Stimulated activated CD8-positive, alpha-beta memory T cell treated with anti-CD3 and anti-CD28 coated beads, Interleukin-15, amount 100 ng/mL, for 1 hour (primary cell): ENCODE results near the gene MPZL1.

Source experiments
- DNase-seq: peaks from one replicate; pipeline ENCODE4 v3.0.0-alpha.2; 2020; ENCODE audit warnings: low read depth

Gene MPZL1

DNA sequence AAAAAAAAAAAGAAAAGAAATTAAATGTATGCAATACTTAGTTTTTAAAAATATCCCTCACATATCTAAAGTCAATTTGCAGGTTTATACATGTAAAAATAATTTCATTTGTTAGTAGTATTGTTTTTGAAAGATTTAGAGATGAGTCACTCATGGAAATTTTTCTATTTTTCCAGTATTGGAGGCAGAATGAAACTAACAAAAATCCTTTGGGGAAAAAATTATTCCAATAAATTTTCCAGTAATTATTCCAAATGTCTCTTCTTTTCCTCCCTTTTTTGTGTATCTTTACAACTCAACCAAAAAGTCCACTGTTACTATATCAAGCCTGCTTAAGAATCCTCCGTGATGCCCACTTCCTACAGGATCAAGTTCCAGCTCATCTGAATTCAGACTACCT lies 29.9 kb downstream of the MPZL1 start:
- DNase-seq: no peak

DNA sequence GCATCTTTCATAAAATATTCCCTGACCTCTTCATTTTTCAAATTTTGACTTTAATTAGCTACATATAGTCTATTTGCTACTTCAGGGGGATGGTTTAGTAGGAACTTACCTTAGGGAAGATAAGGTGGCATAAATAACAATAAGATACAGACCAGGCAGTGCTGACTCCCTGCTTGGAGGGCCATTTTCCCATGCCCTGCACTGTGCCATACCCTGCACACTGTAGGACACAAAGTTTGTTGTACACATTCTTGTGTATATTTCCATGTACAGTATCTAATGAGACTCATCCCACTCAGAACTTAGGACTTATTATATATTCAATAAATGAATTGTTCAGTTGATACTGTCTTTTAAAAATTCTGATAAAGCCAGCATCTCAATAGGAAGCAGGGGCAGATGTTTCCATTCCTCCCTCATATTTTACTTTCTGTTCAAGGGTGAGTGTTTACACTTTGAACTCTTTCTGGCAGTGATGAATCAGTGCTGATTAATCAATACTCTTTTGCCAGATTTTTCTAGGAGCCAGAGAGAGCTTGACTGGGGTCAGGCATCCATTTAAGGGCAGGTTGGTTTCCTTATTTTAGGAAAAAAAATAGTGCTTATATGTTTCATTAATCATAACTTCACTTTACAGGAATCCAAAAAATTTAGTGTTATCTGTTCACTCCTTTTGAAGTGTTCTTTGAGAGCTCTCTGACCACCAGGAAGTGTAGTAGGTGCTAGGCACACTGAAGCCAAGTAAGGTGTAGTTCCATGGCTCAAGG lies 30.6 kb downstream of the MPZL1 start:
- no peak for DNase-seq

DNA sequence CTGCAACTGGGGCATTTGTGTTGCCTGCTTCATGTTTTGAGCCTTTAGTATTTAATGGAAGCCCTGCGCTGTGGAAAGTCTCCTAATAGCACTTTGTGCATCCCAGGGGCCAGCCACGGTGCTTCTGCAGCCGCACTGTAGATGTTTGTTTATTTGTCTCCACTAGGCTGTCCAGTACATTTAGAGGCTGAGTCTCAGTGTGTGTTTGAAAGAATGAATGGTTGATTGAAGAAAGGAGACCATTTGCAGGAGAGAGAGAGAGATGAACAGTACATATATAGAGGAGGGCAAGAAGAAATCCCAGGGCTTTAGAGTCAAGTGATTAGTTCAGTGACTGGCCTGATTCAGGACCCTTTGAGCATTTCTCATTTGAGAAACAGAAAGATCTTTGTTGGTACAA lies 33.9 kb downstream of the MPZL1 start:
- no peak for DNase-seq

DNA sequence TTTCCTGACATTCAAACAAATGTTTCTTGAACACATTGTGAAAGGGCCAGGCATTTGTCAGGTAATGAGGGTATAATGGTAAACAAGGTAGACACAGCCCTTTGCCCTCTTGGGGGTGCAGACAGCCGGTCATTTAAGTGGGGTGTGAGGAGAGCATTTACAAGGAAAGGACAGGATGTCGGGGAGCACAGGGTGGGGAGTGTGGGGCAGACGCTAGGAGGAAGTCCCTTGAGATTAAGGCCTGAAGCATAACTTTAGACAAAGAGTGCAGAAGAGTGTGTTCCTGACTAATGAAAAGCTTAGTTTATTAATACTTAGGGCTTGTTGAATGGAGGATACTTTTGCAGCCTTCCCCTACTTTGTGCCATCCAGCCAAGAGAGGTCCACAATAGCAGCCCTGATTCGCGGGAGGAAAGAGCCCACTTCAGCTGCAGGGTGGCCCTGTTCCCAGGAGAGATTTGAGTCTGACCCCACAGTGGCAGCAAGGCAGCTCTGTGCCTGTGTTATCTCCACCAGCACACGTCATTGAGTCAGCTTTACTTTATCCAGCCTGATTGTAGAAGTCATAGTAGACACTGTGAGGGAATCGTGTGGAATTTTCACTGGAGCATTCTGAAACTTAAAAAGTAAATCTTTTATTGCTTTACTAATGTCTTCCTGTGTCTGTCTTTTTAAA lies 35.1 kb downstream of the MPZL1 start:
- DNase-seq: no peak

DNA sequence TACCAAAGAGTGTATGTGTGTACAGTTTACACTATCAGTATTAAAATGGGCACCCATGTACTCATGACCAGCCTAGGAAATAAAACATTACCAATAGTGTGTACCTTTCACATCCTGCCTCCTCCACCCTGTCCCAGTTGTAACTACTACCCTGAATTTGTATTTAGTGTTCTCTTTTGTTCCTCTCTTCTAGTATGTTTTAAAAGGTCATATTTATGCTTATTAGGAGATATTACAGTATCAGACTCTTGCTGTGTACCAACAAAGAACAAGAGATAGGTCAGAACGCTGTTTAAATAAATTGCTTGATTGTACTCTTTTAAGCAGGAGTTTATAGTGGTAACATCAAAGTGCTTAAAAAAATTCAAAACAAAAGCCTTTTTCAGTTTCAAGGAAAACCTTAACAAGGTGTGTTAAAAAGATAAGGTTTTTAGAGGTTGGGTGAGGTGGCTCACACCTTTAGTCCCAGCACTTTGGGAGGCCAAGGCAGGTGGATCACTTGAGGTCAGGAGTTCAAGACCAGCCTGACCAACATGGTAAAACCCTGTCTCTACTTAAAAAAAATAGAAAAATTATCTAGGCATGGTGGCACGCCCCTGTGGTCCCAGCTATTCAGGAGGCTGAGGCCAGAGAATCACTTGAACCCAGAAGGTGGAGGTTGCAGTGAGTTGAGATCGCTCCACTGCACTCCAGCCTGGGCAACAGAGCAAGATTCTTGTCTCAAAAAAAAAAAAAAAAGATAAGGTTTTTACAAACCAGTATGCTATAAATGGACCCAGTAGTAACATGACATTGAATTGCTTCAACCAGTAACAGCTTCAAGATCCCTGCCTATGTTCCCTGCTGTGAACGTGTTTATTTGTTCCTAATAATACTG lies 35.9 kb downstream of the MPZL1 start:
- DNase-seq: no peak

DNA sequence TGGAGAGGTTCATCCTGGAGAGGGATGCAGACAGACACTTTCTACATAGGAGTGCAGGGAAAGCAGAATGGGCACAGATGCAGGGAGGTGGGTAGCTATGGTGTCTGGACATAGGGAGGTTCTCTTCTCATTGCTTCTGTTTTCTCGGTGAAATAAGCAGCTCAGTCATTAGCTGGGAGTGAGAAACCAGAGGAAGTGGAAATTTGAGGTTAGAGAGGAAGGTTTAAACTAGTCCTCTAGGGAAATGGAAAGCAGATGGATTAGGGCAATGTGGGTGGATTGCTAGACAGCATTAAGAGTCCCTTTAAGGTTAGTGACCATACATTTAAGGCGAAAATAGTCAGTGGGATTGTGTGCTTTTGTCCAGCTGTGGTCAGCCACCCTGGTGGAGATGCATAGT lies 39.6 kb downstream of the MPZL1 start:
- DNase-seq: no peak

DNA sequence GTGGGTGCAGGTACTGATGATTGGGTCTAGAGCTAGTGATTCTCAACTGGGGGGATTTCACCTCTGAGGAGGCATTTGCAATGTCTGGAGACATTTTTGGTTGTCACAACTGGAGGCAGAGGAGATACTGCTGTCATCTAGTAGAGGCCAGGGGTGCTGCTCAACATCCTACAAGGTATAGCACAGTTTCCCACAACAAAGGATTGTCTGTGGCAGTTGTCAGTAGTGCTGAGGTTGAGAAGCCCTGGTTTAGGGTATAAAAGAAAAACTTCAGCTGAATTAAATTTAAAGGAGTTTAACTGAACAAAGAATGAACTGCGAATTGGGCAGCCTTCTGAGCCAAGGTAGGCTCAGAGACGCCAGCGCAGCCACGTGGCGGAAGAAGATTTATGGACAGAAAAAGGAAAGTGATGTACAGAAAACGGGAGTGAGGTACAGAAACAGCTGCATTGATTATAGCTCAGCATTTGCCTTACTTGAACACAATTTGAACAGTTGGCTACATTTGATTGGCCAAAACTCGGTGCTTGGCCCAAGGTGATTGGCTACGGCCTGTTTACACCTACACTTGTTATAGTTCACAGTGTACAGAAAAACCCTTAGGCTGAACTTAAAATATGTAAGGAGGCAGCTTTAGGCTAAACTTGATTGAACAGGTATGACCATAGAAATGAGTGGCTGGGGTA lies 40.4 kb downstream of the MPZL1 start:
- no peak for DNase-seq

DNA sequence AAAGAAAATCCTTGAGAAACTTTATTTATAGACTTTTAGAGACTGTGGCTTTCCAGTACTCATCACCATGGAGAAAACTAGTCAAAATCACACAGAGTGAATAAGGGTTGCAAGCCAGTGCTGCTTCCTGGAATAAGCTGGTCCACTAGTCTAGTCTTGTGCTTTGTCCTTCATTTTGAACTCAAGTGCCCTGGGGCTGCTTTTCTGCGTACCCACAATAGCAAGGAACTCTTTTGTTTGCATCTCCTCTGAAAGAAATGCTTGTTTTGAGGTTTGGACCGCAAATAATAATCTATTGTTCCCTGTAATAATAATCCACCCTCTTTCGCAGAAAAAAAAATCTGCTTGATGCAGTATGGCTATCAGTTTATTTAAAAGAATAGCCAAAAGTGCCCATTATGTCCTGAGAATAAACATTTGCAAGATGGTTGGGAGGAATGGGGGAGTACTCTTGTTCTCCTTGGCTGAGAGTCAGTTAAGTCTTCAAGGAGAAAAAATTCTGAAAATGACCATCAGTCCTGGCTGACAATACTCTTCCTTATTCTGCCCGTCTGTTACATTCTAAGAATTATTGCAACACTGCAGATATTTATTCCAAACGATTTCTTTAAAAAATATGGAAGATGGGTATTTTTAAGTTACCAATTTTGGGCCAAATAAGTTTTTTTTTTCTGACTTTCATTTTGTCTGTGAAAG lies 41.9 kb downstream of the MPZL1 start:
- no peak for DNase-seq

DNA sequence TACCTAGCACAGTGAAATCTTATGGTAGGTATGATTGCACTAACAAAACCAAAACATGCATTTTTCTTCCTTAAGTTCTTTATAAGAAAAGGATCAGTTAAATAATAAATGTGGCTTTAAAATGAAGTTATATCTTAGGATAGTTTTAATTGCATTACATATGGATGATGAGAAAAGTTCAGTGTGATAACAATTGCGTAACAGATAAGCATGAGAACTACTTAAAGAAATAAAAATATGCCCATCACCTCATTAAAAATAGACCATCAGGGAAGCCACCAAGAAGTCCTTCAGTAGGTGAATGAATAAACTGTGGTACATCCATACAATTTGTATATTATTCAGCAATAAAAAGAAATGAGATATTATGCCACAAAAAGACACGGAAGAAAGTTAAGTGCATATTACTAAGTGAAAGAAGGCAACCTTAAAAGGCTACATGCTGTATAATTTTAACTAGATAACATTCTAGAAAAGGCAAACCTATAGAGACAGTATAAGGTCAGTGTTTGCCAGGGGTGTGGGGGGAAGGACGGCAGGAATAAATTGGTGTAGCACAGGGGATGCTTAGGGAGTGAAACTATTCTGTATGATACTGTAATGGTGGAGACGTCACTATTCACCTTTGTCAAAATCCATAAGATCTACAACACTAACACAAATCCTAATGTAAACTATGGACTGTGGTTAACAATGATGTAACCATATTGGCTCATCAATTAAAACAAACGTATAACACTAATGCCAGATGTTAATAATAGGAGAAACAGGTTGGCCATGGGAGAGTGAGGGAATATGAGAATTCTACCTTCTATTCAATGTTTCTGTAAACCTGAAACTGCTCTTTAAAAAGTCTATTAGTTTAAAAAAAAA lies 42.9 kb downstream of the MPZL1 start:
- DNase-seq: no peak

DNA sequence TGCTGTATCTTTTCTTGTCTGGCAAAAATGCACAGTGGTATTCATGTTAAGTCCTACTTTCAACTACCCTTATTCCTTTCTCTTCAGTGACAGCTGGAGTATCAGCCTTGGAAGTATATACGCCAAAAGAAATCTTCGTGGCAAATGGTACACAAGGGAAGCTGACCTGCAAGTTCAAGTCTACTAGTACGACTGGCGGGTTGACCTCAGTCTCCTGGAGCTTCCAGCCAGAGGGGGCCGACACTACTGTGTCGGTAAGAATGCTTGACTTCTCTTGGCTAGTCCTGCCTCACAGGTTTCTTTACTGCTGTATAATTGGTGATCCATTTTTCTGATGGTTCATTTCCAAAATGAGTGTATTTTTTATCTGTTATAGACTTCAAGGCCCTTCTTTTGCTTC lies 43.7 kb downstream of the MPZL1 start:
- no peak for DNase-seq

DNA sequence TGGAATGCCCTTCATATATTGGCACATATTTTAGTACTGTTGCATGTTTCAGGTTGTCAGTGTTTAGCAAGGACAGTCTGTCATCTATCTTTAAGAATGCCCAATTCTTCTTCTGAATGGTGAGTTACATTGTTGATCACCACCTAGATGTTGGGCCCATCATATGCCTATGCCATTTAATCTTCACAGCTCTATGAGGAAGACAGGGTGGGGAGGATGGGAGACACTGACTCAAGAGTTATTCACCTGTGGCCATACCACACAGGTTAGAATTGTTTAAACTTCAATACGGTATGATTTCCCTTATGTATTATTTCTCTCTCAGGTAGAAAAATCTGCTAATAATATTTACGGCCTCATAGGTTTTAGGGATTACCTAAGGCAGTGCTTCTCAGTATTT lies 44.8 kb downstream of the MPZL1 start:
- DNase-seq: no peak

DNA sequence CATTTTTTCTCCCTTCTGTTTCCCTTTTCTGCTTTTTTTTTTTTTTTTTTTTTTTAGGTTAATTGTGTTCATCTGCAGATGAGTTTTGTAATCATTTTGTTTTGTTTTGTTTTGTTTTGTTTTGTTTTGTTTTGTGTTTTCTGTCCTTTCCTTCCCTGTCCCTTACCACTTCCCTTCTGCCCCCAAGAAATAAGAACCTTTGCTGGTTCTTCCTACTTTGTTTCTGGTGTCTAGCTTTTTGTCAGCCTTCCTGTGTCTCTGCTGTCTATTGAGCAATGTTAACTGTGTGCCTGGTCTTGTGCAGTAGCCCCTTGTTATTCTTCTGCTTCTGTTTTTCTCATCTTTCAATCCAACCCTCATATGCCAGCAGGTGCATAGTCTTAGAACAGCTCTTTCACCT lies 46.0 kb downstream of the MPZL1 start:
- DNase-seq: no peak

DNA sequence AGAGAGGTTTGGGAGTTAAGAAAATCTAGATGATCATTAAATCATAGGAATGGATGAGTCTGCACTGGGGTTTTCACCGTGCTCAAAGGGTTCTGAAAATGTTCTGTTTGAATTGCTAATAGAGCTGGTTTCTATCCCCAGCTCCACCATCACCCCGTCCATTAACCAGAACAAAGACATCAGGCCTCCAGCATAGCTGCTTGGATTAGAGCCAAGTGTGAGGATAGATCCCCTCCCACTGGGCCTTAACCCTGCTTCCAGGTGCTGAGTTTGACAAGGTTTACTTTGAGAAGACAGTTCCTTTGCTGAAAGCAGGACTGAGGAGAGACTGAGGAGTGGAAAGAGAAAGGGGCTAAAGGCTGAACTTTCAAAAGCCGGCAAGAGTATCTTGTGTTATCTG lies 48.3 kb downstream of the MPZL1 start:
- DNase-seq: no peak

DNA sequence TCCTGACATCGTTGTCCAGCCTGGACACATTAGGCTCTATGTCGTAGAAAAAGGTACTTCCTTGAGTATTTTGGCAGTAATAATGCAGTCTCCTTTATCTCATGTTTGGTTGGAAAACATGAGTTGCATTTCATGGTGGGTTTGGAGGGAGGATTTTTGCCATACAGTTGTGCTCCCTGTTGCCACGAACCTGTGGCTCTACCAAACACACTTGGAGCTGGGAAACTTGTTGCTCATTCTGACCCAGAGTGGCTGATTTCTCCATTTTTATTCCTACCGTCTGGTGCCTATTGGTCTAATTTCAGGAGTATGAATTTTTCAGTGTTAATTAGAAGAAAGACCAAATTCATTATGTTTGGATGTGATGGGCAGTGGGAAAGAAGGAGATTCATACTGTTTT lies 50.7 kb downstream of the MPZL1 start:
- DNase-seq: no peak

DNA sequence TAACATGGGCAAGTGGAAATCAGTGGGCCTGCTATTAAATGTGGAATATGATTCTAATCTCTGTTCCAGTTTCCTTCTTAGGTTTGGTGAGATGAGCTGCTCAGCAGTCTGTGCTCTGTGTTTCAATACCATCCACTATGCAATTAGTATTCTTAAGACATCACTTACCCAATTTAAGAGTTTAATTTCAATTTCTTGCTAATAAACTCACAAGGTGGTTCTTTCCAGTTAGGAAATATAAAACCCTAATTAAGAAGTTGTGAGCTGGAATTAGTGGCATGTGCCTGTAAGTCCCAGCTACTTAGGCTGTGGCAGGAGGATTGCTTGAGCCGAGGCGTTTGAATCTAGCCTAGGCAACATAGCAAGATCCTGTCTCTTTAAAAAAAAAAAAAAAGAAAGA lies 51.7 kb downstream of the MPZL1 start:
- DNase-seq: no peak

DNA sequence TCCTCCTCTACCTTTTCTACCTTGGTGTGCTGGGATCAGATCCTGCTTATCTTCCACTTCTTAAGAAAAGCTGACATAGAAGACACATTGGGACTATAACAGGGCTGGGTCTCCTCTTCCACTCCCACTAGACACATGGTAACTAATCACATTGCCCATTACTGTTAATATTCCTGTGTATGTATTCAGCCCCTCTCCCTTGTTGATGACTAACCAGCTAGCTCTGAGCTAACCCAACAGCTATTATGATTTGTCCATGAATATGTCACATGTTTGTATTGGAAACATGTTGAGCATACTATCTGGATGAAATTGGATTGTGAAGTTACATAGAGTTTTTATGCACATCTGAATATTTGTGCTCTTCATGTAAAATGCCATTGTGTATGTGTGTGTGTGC lies 52.9 kb downstream of the MPZL1 start:
- DNase-seq: no peak

DNA sequence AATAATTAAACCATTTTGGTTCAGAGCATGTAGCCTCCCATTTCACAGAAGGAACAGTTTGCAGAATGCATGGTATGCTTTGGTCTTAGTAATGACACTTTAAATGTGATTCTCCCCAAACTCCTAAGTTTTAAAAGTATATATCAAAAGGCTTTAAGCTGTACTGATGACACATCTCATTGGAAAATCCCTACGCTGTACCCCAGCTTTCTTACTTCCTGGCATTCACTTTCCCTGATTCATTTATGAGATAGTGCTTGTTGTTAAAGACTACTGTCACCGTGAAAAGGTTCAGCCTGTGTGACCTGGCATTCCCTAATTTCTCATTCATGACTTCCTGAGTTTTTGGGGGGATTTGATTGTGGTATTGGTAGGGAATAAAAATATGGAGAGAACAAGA lies 53.4 kb downstream of the MPZL1 start:
- DNase-seq: no peak

DNA sequence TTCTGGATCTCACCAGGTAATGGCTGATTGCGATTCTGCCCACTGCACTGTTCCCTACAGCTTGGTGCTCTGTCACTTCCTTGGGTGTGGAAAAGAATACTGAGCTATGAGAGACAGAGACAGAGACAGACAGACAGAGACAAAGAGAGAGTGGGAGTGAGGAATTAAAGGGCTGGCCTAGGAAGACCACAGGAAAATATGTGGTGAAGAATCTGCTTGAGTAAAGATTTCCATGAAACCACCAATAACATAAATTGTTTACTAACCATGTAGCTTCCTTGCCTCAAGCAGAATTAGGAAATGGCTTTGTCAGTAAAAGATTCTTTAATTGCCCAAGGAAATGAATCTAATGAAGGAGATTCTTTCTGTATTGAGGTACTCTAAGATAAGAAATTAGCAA lies 54.4 kb downstream of the MPZL1 start:
- DNase-seq: no peak

DNA sequence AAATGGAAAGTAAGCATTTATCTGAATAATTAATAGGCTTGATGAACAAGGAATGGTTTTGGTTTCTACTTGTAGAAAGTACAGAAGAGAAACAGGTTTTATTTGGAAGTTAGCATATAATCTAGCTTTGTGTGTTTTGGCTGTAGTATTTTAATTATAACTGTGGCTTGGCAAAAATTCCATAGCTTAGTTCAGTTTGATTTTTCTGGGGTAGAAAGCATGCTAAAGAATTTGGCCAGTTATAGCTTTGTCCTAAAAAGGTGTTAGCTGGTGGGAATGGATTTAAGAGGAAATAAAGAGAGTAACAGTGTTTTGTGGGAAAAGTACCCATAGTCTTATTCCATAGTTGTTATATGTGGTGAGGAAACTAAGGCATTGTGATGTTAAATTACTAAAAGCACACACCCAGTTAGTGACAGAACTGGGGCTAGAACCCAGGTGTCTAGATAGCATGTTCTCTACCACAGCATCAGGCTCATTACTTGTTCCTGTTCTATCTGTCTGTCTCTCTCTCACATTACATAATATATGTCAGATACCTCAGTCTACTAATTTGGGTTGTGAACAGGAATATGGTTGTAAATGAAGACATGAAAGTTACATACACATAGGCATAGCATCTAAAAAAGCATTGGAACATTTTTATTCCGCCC lies 55.0 kb downstream of the MPZL1 start:
- DNase-seq: no peak

DNA sequence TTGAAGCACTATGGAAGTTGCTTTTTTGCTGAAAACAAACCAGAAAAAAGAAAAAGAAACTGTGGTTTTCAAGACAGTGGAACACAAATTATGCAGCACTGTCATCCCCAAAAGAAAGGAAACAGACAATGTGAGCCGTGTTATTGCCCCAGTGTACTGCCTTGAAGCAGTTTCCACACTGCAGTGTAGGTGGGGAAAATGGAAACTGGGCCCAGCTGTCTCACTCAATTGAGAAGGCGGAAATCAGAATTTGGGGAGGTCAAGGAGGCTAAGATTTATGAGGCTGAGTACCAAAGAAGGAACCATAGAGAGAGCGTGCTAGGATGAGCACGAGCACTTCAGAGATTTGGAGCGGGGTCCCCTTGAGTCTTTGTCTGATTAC lies 55.5 kb downstream of the MPZL1 start:
- no peak for DNase-seq
